Upper lobe of left lung (tissue), 6 donors: ENCODE measurements around the gene KIF25. TPM values are rescaled to one million over a fixed set of nuclear protein-coding genes. Genes with fewer than 3 reads are reported as not detected.

Experiments used
- ATAC-seq, 2 donors: fragments of 200-7000 bp; cut with Tn5 transposase; one replicate each; pipeline ENCODE4 v1.9.1; 2022; ENCODE audit warnings: mild to moderate bottlenecking in 2 of 2, moderate library complexity in 2 of 2; ENCODE audit not compliant: low FRiP score in 2 of 2
- DNase-seq, 2 donors: peaks; one replicate each; pipeline ENCODE4 v3.0.0-alpha.2; 2019 to 2020
- H3K27ac ChIP-seq, 4 donors: fragments of 200-600 bp; sonication (generic); one replicate each; pipeline ENCODE4 v1.5.1; 2016 to 2019
- H3K27me3 ChIP-seq, 4 donors: fragments of 200-600 bp; sonication (generic); one replicate each; pipeline ENCODE4 v1.5.1; 2017 to 2019
- H3K36me3 ChIP-seq, 4 donors: fragments of 200-600 bp; sonication (generic); one replicate each; pipeline ENCODE4 v1.5.1; 2016 to 2019
- H3K4me1 ChIP-seq, 4 donors: fragments of 200-600 bp; sonication (generic); one replicate each; pipeline ENCODE4 v1.5.1; 2018 to 2019
- H3K4me3 ChIP-seq, 4 donors: fragments of 200-600 bp; sonication (generic); one replicate each; pipeline ENCODE4 v1.5.1; 2017 to 2019; ENCODE audit warnings: mild to moderate bottlenecking in 2 of 4, moderate library complexity in 1 of 4
- H3K9me3 ChIP-seq, 4 donors: fragments of 200-600 bp; sonication (generic); one replicate each; pipeline ENCODE4 v1.5.1; 2018 to 2019
- EP300 ChIP-seq, 4 donors: sonication (generic); formaldehyde crosslinking; IDR thresholded peaks; one replicate each; pipeline ENCODE4 v1.5.1; 2017; ENCODE audit warnings: antibody characterized with exemption in 4 of 4, control low read depth in 2 of 4
- POLR2A ChIP-seq, 4 donors: fragments of 450-650 bp; IDR thresholded peaks; one replicate each; pipeline ENCODE4 v1.5.1; 2016 to 2017; ENCODE audit warnings: antibody characterized with exemption in 4 of 4, mild to moderate bottlenecking in 2 of 4
- POLR2AphosphoS5 ChIP-seq, 2 donors: sonication (generic); formaldehyde crosslinking; IDR thresholded peaks; one replicate each; pipeline ENCODE4 v1.5.1; 2017; ENCODE audit warnings: antibody characterized with exemption in 2 of 2
- WGBS, 2 donors: methylation state at CpG; one replicate each; pipeline ENCODE4 v1.1.5; 2017 to 2018; 5-methylcytosine and 5-hydroxymethylcytosine counted together
- total RNA-seq, 6 donors: library from RNA; depleted of rRNA in 4 of 6; stranded (reverse); fragments of >200 nt in 4 of 6; gene quantifications; one replicate each; pipeline versions ENCODE4 v1.1.0 to v1.2.1, GENCODE V29; 2016 to 2021
- TF ChIP-seq, protein P1 (sequence below), 6 experiments: fragments of 450-650 bp in 4 of 6; fragments of 200-600 bp in 2 of 6; sonication (generic) in 2 of 6; IDR thresholded peaks; one replicate each; pipeline ENCODE4 v1.5.1; 2016 to 2019; ENCODE audit warnings: antibody characterized with exemption in 6 of 6
- donor health status: DM: no; HTN: no; CAD: no; lungs with moderate emphysema.
- donor health status: DM: no; HTN: yes; CAD: no; lungs with severe emphysema.

Gene KIF25
- total RNA-seq, 6 donors from 2014 or later, result 0.17 to 0.54 (median 0.30) TPM; not detected in 3

DNA sequence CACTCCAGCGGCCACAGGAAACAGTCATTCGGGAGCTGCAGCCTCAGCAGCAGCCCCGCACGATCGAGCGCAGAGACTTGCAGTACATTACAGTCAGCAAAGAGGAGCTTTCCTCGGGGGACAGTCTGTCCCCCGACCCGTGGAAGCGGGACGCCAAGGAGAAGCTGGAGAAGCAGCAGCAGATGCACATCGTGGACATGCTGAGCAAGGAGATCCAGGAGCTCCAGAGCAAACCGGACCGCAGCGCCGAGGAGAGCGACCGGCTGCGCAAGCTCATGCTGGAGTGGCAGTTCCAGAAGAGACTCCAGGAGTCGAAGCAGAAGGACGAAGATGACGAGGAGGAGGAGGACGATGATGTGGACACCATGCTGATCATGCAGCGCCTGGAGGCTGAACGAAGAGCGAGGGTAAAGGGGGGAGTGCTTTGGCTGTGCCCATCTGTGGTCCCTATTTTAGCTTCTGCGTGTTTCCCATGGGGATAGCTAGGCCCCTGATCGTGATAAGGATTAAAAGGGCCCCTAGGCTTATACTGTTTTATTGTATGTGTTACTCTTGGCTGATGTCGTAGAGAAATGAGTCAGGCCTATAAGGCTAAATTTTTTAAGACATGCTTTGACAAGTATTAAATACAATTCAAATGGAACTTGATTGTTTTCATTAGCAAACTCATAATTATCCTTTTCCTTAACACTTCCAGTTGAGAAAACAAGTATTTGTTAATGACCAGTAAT is 45.5 kb upstream of the KIF25 start:
- no peaks in the 10 kb centered on the region for H3K27me3 ChIP-seq
- H3K36me3 ChIP-seq, result peaks cover 24 to 78% (median 43%) of the 10 kb centered on the region in 4 donors
- H3K4me1 ChIP-seq, result no peaks in the 10 kb centered on the region
- TF ChIP-seq POLR2A (IDR thresholded peaks at IDR 0.05) (no peak), POLR2AphosphoS5 (IDR thresholded peaks at IDR 0.05) (no peak), EP300 (IDR thresholded peaks at IDR 0.05) (no peak)
- TF ChIP-seq, protein P1, sequence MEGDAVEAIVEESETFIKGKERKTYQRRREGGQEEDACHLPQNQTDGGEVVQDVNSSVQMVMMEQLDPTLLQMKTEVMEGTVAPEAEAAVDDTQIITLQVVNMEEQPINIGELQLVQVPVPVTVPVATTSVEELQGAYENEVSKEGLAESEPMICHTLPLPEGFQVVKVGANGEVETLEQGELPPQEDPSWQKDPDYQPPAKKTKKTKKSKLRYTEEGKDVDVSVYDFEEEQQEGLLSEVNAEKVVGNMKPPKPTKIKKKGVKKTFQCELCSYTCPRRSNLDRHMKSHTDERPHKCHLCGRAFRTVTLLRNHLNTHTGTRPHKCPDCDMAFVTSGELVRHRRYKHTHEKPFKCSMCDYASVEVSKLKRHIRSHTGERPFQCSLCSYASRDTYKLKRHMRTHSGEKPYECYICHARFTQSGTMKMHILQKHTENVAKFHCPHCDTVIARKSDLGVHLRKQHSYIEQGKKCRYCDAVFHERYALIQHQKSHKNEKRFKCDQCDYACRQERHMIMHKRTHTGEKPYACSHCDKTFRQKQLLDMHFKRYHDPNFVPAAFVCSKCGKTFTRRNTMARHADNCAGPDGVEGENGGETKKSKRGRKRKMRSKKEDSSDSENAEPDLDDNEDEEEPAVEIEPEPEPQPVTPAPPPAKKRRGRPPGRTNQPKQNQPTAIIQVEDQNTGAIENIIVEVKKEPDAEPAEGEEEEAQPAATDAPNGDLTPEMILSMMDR (IDR thresholded peaks at IDR 0.05), result no peak
- no peak overlapping the region for H3K4me3 ChIP-seq
- DNase-seq, result peak in 1 of 2 donors; percentile 75
- WGBS, 2 donors, result 94 to 95% methylated on average over 24 to 29 of the region's 29 CpGs
- no peaks in the 10 kb centered on the region for H3K9me3 ChIP-seq
- H3K27ac ChIP-seq, result no peak overlapping the region
- ATAC-seq, result no peak

DNA sequence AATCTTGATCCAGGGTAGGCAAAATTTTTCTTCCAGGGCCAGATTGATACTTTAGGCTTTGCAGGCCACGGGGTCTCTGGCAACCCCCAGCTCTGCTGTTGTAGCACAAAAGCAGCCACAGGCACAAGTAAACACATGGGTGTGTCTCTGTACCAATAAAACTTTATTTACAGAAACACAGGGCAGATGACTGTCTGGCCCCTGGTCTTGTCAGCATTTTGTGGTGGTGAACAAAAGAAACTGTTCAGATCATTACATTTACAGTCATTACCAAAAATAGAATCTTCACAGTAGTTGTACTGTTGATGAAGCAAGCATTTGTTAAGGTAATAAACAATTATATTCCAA is 45.0 kb upstream of the KIF25 start:
- Histone ChIP-seq H3K27me3 (no peaks in the 10 kb centered on the region), H3K4me3 (no peak overlapping the region), H3K36me3 (peaks cover 24 to 74% (median 44%) of the 10 kb centered on the region in 4 donors), H3K4me1 (peaks cover 0 to 4% (median 0%) of the 10 kb centered on the region in 4 donors), H3K27ac (no peak overlapping the region), H3K9me3 (no peaks in the 10 kb centered on the region)
- no peak for ATAC-seq
- TF ChIP-seq EP300 (IDR thresholded peaks at IDR 0.05), result no peak
- TF ChIP-seq, protein P1 (IDR thresholded peaks at IDR 0.05), result no peak
- TF ChIP-seq POLR2A (IDR thresholded peaks at IDR 0.05), result no peak
- no peak for TF ChIP-seq POLR2AphosphoS5 (IDR thresholded peaks at IDR 0.05)
- 90 to 100% methylated on average over 1 of the region's 1 CpG for WGBS, 2 donors
- no peak for DNase-seq

DNA sequence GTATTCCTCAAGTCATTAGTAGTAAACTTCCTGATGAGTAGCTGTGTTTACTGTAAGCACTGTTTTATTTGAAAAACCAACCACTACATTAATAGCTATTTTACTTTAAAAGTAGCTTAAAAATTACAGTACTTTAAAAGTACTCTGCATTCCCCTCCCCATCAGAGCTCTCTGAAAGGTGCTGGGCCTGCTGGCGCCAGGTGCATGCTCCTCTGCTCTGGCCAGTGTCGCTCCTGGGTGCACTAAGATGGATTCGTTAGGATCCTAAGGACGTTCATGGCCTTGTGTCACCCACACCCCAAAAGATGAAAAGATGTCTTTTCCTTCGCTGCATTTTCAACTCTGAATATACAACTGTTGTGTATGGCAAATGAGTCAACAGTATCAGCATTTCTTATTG is 43.9 kb upstream of the KIF25 start:
- H3K27ac ChIP-seq, result peak overlapping the region in 1 of 4 donors; percentile 14
- peaks cover 19 to 70% (median 41%) of the 10 kb centered on the region in 4 donors for H3K36me3 ChIP-seq
- TF ChIP-seq, protein P1 (IDR thresholded peaks at IDR 0.05), result no peak
- TF ChIP-seq POLR2A (IDR thresholded peaks at IDR 0.05), result no peak
- no peak for TF ChIP-seq POLR2AphosphoS5 (IDR thresholded peaks at IDR 0.05)
- TF ChIP-seq EP300 (IDR thresholded peaks at IDR 0.05), result no peak
- 86 to 91% methylated on average over 5 of the region's 5 CpGs for WGBS, 2 donors
- peaks cover 0 to 6% (median 0%) of the 10 kb centered on the region in 4 donors for H3K4me1 ChIP-seq
- DNase-seq, result no peak
- no peak overlapping the region for H3K4me3 ChIP-seq
- no peaks in the 10 kb centered on the region for H3K9me3 ChIP-seq
- ATAC-seq, result no peak
- H3K27me3 ChIP-seq, result no peaks in the 10 kb centered on the region

GRCh38 chr6:167954151-167954550 is 43.3 kb upstream of the KIF25 start:
- no peaks in the 10 kb centered on the region for H3K9me3 ChIP-seq
- H3K4me1 ChIP-seq, result peaks cover 0 to 6% (median 0%) of the 10 kb centered on the region in 4 donors
- H3K4me3 ChIP-seq, result no peak overlapping the region
- 95 to 96% methylated on average over 3 of the region's 3 CpGs for WGBS, 2 donors
- TF ChIP-seq POLR2AphosphoS5 (IDR thresholded peaks at IDR 0.05), result no peak
- TF ChIP-seq, protein P1 (IDR thresholded peaks at IDR 0.05), result no peak
- no peak for TF ChIP-seq EP300 (IDR thresholded peaks at IDR 0.05)
- TF ChIP-seq POLR2A (IDR thresholded peaks at IDR 0.05), result no peak
- no peak for DNase-seq
- H3K27ac ChIP-seq, result peak overlapping the region in 1 of 4 donors; percentile 14
- no peak for ATAC-seq
- peaks cover 13 to 64% (median 36%) of the 10 kb centered on the region in 4 donors for H3K36me3 ChIP-seq
- H3K27me3 ChIP-seq, result no peaks in the 10 kb centered on the region

DNA sequence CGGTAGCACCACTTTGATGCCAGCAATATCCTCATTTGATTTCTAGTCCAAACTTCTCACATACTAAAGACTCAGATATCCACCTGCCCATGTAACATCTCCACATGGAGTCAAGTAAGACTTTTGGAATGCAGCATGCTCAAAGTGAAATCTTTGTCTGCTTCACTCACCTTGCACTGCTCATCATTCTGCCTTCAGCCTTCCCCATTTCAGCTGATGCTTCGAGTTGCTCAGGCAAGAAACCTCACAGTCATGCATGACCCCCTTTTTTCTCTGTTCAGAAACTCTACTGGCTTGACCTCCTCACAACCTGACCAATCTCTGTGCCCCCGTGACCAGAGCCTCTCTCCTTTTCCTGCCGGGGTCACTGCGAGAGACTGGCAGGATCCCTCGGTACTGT is 41.0 kb upstream of the KIF25 start:
- peaks cover 3 to 41% (median 15%) of the 10 kb centered on the region in 4 donors for H3K36me3 ChIP-seq
- H3K27me3 ChIP-seq, result no peaks in the 10 kb centered on the region
- WGBS, 2 donors, result 98% methylated on average over 6 of the region's 6 CpGs
- ATAC-seq, result no peak
- no peak for TF ChIP-seq EP300 (IDR thresholded peaks at IDR 0.05)
- no peak for TF ChIP-seq POLR2AphosphoS5 (IDR thresholded peaks at IDR 0.05)
- TF ChIP-seq, protein P1 (IDR thresholded peaks at IDR 0.05), result no peak
- no peak for TF ChIP-seq POLR2A (IDR thresholded peaks at IDR 0.05)
- no peak for DNase-seq
- no peak overlapping the region for H3K4me3 ChIP-seq
- no peaks in the 10 kb centered on the region for H3K9me3 ChIP-seq
- H3K27ac ChIP-seq, result peak overlapping the region in 2 of 4 donors; percentile 6 to 32
- peaks cover 0 to 6% (median 4%) of the 10 kb centered on the region in 4 donors for H3K4me1 ChIP-seq
